ENCODE measurements around the gene COG6. TPM values are rescaled to one million over a fixed set of nuclear protein-coding genes. Genes with fewer than 3 reads are reported as not detected.

COG6 gene
- total RNA-seq, 1 experiment from 2014 or later, result 16.0 TPM

DNA sequence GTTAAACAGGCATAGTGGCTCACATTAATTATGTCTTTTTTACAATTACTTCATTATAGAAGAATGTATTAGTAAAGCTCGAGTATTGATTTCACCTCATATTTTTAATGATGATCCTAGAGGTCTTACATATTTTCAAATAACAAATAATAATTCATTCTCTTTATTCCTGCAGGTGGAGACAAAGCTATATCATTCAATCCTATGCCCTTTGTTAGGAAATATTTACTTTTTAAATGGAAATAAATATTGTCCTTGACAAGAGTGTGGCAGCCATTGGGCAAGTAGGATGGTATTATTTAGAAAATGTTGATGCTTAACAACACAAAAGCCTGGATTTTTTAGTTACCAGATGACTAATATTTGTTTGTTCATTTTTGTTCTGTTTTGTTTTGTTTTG is 127.6 kb downstream of the COG6 start:
- no peak overlapping the region for H3K9ac ChIP-seq (ENCODE audit: low read length)
- no peak overlapping the region for H3K4me3 ChIP-seq (ENCODE audit: low read length)
- H3K4me2 ChIP-seq (ENCODE audit: low read length), result no peak overlapping the region
- BruUV-seq (replicated peaks), result no TSS peak
- DNase-seq (peak; percentile 43), ATAC-seq (no peak)
- no peak overlapping the region for H3K27ac ChIP-seq (ENCODE audit: low read length)
- peaks cover 6% of the 10 kb centered on the region for H3K4me1 ChIP-seq (ENCODE audit: insufficient read depth, low read length)
- intact Hi-C loops (cut with micrococcal nuclease), result loop anchor here (5.0 kb wide), 2 partner anchors 159 to 899 kb away; no protein-coding TSS in a partner anchor
- no peaks in the 10 kb centered on the region for H3K27me3 ChIP-seq (ENCODE audit: low read length)
- H2AFZ ChIP-seq (ENCODE audit: low read length), result no peak overlapping the region
- no peaks in the 10 kb centered on the region for H3K9me2 ChIP-seq (replicated peaks; ENCODE audit: low read length)
- ChIA-PET CTCF (interaction anchor here (0.5 to 0.8 kb wide), 2 partner anchors 160 to 935 kb away, joined by 3 read pairs; no protein-coding TSS in a partner anchor), POLR2A (ENCODE audit: unreplicated experiment) (no interaction called here)
- H3F3A ChIP-seq (ENCODE audit: low read length, unreplicated experiment), result no peaks in the 10 kb centered on the region
- no peaks in the 10 kb centered on the region for H3K36me3 ChIP-seq (ENCODE audit: low read depth, low read length)
- no peaks in the 10 kb centered on the region for H3K79me2 ChIP-seq (ENCODE audit: low read length)
- no peaks in the 10 kb centered on the region for H4K20me1 ChIP-seq (ENCODE audit: low read length)
- TF ChIP-seq EZH2 (IDR thresholded peaks at IDR 0.05; ENCODE audit: low read length, unreplicated experiment) (no peak), EZH2phosphoT487 (IDR thresholded peaks at IDR 0.05; ENCODE audit: borderline replicate concordance, low read length) (no peak)
- TF ChIP-seq, protein P1, sequence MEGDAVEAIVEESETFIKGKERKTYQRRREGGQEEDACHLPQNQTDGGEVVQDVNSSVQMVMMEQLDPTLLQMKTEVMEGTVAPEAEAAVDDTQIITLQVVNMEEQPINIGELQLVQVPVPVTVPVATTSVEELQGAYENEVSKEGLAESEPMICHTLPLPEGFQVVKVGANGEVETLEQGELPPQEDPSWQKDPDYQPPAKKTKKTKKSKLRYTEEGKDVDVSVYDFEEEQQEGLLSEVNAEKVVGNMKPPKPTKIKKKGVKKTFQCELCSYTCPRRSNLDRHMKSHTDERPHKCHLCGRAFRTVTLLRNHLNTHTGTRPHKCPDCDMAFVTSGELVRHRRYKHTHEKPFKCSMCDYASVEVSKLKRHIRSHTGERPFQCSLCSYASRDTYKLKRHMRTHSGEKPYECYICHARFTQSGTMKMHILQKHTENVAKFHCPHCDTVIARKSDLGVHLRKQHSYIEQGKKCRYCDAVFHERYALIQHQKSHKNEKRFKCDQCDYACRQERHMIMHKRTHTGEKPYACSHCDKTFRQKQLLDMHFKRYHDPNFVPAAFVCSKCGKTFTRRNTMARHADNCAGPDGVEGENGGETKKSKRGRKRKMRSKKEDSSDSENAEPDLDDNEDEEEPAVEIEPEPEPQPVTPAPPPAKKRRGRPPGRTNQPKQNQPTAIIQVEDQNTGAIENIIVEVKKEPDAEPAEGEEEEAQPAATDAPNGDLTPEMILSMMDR (conservative IDR thresholded peaks at IDR 0.05; ENCODE audit: low read depth, low read length), result peak; percentile 53
- no peaks in the 10 kb centered on the region for H3K9me3 ChIP-seq (ENCODE audit: low read length)

DNA sequence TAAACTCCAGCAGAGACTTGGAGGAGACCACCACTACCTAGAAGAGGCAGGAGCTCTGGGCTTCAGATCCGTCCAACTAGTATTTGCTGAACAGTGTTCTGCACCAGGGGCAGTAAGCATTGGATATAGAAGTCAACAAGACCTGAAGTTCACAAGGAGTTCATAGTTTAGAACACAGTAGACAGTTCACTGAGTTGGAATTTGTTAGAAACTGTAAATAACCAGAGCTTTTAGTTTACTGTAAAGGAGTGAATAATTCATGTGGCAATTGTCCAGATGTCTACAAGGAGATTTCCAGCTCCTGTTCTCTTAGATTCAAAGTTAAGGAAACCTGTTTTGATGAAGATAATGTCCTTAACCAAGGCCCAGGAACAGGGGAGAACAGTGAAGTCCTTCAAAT is 128.9 kb downstream of the COG6 start:
- no peaks in the 10 kb centered on the region for H3K9me3 ChIP-seq (ENCODE audit: low read length)

DNA sequence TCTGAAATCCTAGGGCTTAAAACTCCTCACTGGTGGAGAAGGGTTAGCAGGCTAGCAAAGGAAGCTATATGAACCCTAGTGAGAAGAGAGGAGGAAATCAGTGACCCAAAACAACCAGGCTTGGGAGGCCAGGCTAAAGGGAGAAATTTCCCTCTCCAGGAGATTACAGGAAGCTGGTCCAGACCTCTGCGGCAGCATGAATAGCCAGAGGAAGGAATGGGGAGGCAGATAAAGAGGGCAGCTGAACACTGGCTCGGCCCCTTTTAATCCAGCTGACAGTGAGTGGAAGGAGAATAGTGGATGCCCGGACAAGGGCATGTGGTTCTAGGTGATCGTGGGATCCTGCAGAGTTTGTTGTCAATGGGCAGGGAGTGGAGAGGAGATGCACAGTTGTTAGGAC is 130.6 kb downstream of the COG6 start:
- POLR2A ChIA-PET (ENCODE audit: unreplicated experiment), result no interaction called here
- H3K4me2 ChIP-seq (ENCODE audit: low read length), result no peak overlapping the region
- no peaks in the 10 kb centered on the region for H4K20me1 ChIP-seq (ENCODE audit: low read length)
- H3K79me2 ChIP-seq (ENCODE audit: low read length), result no peaks in the 10 kb centered on the region
- no peak overlapping the region for H3K4me3 ChIP-seq (ENCODE audit: low read length)
- BruUV-seq (replicated peaks), result no TSS peak
- no peak overlapping the region for H3K27ac ChIP-seq (ENCODE audit: low read length)
- CTCF ChIA-PET, result interaction anchor here (0.6 kb wide), 1 partner anchor 899 kb away, joined by 3 read pairs; no protein-coding TSS in a partner anchor
- H2AFZ ChIP-seq (ENCODE audit: low read length), result no peak overlapping the region
- no peaks in the 10 kb centered on the region for H3F3A ChIP-seq (ENCODE audit: low read length, unreplicated experiment)
- no peaks in the 10 kb centered on the region for H3K4me1 ChIP-seq (ENCODE audit: insufficient read depth, low read length)
- no peak overlapping the region for H3K9ac ChIP-seq (ENCODE audit: low read length)
- intact Hi-C loops (cut with micrococcal nuclease), result no loop called here
- DNase-seq (no peak), ATAC-seq (no peak)
- H3K36me3 ChIP-seq (ENCODE audit: low read depth, low read length), result no peaks in the 10 kb centered on the region
- no peak for TF ChIP-seq EZH2 (IDR thresholded peaks at IDR 0.05; ENCODE audit: low read length, unreplicated experiment)
- 0 out of 2 replicates have a peak, but pooled peaks cover 6% of the 10 kb centered on the region for H3K9me3 ChIP-seq (ENCODE audit: low read length)
- no peaks in the 10 kb centered on the region for H3K27me3 ChIP-seq (ENCODE audit: low read length)
- H3K9me2 ChIP-seq (replicated peaks; ENCODE audit: low read length), result no peaks in the 10 kb centered on the region

More for the DNA sequence above, 128.9 kb downstream of the COG6 start:
- no peaks in the 10 kb centered on the region for H3K79me2 ChIP-seq (ENCODE audit: low read length)
- no peak overlapping the region for H3K4me2 ChIP-seq (ENCODE audit: low read length)
- H3K9me2 ChIP-seq (replicated peaks; ENCODE audit: low read length), result no peaks in the 10 kb centered on the region
- no peak overlapping the region for H3K27ac ChIP-seq (ENCODE audit: low read length)
- H3K27me3 ChIP-seq (ENCODE audit: low read length), result no peaks in the 10 kb centered on the region
- no peak overlapping the region for H2AFZ ChIP-seq (ENCODE audit: low read length)
- no peaks in the 10 kb centered on the region for H4K20me1 ChIP-seq (ENCODE audit: low read length)
- TF ChIP-seq, protein P1 (conservative IDR thresholded peaks at IDR 0.05; ENCODE audit: low read depth, low read length), result no peak
- no peak for ATAC-seq
- H3K9ac ChIP-seq (ENCODE audit: low read length), result no peak overlapping the region
- BruUV-seq (replicated peaks), result no TSS peak
- H3K4me3 ChIP-seq (ENCODE audit: low read length), result no peak overlapping the region
- intact Hi-C loops (cut with micrococcal nuclease), result loop anchor here (5.0 kb wide), 2 partner anchors 158 to 898 kb away; no protein-coding TSS in a partner anchor
- CTCF ChIA-PET, result no interaction called here
- POLR2A ChIA-PET (ENCODE audit: unreplicated experiment), result no interaction called here
- DNase-seq, result no peak
- H3K4me1 ChIP-seq (ENCODE audit: insufficient read depth, low read length), result peaks cover 4% of the 10 kb centered on the region
- no peaks in the 10 kb centered on the region for H3K36me3 ChIP-seq (ENCODE audit: low read depth, low read length)
- no peaks in the 10 kb centered on the region for H3F3A ChIP-seq (ENCODE audit: low read length, unreplicated experiment)
